SK-N-MC (cell line): ENCODE data around the gene TACC2.

ENCODE experiments used
- EZH2 ChIP-seq: fragments of 200-600 bp; sonication (generic); IDR thresholded peaks from one replicate; pipeline ENCODE4 v1.6.1; 2017; ENCODE audit warnings: antibody characterized with exemption
- FOXP2 ChIP-seq: optimal IDR thresholded peaks from 2 replicates; pipeline ENCODE3; 2011; ENCODE audit warnings: mild to moderate bottlenecking, moderate library complexity; ENCODE audit not compliant: insufficient read depth; ENCODE audit errors: extremely low read length, control extremely low read depth
- POLR2AphosphoS5 ChIP-seq: IDR thresholded peaks from 2 replicates; pipeline ENCODE4 v1.6.1; 2012; ENCODE audit warnings: mild to moderate bottlenecking, low read depth, low read length, borderline replicate concordance

DNA sequence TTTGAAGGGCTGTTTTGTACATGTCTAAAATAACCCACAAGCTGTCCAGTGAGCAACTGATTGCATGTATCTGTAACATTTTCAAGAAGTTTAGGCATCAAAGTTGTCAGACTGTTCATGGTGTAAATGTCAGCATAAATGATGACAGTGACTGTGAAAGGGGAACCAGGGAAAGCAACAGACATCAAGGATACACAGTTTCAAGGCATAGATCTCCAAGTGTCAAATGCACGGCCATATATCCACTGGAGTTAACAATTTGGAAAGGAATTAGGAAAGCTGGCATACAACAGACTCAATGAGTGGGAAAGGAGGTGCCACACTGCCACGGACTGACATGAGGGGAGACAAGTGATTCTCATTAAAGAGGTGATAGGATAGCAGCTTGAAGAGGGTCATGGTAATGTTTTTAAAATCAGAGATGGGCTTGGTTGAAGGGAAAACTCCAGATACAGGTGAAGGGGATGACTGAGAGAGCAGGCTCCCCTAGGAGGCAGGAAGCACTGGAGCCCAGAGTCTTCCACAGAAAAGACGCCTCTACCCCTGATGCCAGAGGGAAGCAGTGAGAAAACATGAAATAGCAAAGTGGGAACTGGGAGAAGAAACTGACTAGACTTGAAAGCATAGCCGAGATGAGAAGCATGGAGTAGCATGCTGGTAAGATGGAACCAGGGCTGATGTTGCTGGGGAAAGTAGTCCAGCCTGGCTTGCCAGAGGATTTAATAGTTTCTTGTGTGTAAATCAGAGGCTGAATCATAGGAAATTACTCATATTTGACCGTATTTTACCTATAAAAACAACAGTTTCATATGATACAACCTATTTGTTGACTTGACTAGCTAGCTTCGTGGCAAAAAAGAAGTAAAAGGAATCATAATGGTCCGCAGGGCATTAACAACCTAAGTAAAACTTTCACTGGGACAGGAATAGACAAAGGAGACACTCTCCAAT lies 32.6 kb upstream of the TACC2 start:
- TF ChIP-seq EZH2 = no peak
- TF ChIP-seq POLR2AphosphoS5 = no peak
- TF ChIP-seq FOXP2 = no peak
